Stimulated activated CD8-positive, alpha-beta memory T cell treated with anti-CD3 and anti-CD28 coated beads, Interleukin-4, amount 100 ng/mL, for 4 hours (primary cell): Measurements from ENCODE around the gene BCDIN3D.
"Not testable (repeated sequence)": the region's sequence is repeated elsewhere in the genome, so short reads cannot be mapped to it uniquely, and the experiment has no call there.

Experiments used
- DNase-seq, 2 donors: peaks; one replicate each; pipeline ENCODE4 v3.0.0-alpha.2; 2020; ENCODE audit warnings: low read depth in 2 of 2, low spot score in 1 of 2

The BCDIN3D gene

GRCh38 chr12:49842519-49843352 lies at the start of gene BCDIN3D:
TSS of gene BCDIN3D (minus strand) at chr12:49843106. CDS start at chr12:49843087, 19 bp downstream.
- peak; percentile 85 to 87 for DNase-seq

GRCh38 chr12:49892084-49892731 lies 49.3 kb upstream of the BCDIN3D start:
- DNase-seq, result no peak

- no peak for DNase-seq
Measured at GRCh38 chr12:49891476-49891875, 48.6 kb upstream of the BCDIN3D start.

- no peak for DNase-seq
Measured at GRCh38 chr12:49891012-49891411, 48.1 kb upstream of the BCDIN3D start.

GRCh38 chr12:49890096-49890461 lies 47.2 kb upstream of the BCDIN3D start:
- DNase-seq, result no peak

- no peak for DNase-seq
Measured at GRCh38 chr12:49889361-49890095, 46.6 kb upstream of the BCDIN3D start.

- DNase-seq, result no peak
Measured at GRCh38 chr12:49888461-49889151, 45.7 kb upstream of the BCDIN3D start.

- no peak for DNase-seq
Measured at GRCh38 chr12:49887536-49888401, 44.9 kb upstream of the BCDIN3D start.

GRCh38 chr12:49887091-49887490 lies 44.2 kb upstream of the BCDIN3D start:
- DNase-seq, result no peak

- no peak for DNase-seq
Measured at GRCh38 chr12:49885663-49886461, 43.0 kb upstream of the BCDIN3D start.

GRCh38 chr12:49885118-49885517 lies 42.2 kb upstream of the BCDIN3D start:
- DNase-seq, result no peak

- DNase-seq, result no peak
Measured at GRCh38 chr12:49882851-49883464, 40.1 kb upstream of the BCDIN3D start.

GRCh38 chr12:49882248-49882850 lies 39.4 kb upstream of the BCDIN3D start:
- no peak for DNase-seq

GRCh38 chr12:49881415-49882247 lies 38.7 kb upstream of the BCDIN3D start:
- no peak for DNase-seq

GRCh38 chr12:49880756-49881414 lies 38.0 kb upstream of the BCDIN3D start:
- DNase-seq, result no peak

GRCh38 chr12:49879065-49879464 lies 36.2 kb upstream of the BCDIN3D start:
- DNase-seq, result not testable (repeated sequence)

GRCh38 chr12:49878021-49878420 lies 35.1 kb upstream of the BCDIN3D start:
- no peak for DNase-seq
